GM12801 (cell line): ENCODE data around the gene MSANTD2.

Source experiments
- TF ChIP-seq, protein P1 (sequence below): IDR thresholded peaks from one replicate; pipeline ENCODE4 v1.5.1; 2011; ENCODE audit warnings: control low read depth; ENCODE audit not compliant: insufficient read length; ENCODE audit errors: extremely low read depth

Gene MSANTD2

DNA sequence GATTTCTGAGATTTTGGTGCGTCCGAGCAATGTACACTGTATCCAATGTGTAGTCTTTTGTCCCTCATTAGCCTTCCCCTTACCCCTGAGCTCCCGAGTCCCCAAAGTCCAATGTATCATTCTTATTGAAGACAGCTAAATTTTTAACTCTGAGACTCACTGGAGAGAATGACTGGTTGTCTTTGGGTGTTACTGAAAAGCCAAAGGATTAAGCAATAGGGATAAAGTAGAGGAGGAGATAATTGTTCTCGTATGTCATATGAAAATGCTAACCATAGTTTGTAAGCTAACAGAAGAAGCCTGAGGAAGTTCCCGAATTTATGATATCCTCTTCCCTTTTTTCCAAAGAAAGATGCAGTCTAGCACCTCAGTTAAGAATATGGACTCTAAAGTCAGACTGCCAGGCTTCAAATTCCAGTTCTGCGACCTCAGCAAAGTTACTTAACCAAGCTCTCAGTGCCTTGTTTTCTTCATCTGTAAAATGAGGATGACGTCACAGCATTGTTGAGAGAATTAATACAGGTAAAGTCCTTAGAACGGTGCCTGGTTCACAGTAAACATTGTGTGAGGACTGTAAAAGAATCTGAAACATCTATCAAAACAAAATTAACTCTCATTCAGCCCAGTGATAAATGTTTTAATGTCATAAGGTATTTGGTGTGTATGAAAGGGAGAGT, 1.6 kb upstream of the MSANTD2 start:
- TF ChIP-seq, protein P1, sequence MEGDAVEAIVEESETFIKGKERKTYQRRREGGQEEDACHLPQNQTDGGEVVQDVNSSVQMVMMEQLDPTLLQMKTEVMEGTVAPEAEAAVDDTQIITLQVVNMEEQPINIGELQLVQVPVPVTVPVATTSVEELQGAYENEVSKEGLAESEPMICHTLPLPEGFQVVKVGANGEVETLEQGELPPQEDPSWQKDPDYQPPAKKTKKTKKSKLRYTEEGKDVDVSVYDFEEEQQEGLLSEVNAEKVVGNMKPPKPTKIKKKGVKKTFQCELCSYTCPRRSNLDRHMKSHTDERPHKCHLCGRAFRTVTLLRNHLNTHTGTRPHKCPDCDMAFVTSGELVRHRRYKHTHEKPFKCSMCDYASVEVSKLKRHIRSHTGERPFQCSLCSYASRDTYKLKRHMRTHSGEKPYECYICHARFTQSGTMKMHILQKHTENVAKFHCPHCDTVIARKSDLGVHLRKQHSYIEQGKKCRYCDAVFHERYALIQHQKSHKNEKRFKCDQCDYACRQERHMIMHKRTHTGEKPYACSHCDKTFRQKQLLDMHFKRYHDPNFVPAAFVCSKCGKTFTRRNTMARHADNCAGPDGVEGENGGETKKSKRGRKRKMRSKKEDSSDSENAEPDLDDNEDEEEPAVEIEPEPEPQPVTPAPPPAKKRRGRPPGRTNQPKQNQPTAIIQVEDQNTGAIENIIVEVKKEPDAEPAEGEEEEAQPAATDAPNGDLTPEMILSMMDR = no peak

DNA sequence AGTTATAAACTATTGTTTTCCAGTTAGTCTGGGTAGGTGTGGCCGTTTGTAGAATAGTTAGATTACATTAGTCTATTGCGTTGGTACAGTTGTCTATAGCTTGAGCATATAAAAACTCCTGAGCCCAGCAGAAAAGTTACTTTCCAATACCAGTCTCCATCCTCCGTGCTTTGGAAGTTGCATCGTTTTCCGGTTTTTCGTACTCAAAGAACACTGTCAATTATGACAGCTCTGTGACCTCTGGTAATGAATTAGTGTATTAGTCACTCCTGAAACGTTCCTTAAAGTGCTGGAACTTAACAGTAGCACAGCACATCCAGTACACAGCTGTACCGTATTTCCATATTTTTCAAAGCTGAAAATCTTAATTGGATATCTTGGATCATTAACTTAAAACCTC, 808 bp upstream of the MSANTD2 start:
- TF ChIP-seq, protein P1 = no peak

DNA sequence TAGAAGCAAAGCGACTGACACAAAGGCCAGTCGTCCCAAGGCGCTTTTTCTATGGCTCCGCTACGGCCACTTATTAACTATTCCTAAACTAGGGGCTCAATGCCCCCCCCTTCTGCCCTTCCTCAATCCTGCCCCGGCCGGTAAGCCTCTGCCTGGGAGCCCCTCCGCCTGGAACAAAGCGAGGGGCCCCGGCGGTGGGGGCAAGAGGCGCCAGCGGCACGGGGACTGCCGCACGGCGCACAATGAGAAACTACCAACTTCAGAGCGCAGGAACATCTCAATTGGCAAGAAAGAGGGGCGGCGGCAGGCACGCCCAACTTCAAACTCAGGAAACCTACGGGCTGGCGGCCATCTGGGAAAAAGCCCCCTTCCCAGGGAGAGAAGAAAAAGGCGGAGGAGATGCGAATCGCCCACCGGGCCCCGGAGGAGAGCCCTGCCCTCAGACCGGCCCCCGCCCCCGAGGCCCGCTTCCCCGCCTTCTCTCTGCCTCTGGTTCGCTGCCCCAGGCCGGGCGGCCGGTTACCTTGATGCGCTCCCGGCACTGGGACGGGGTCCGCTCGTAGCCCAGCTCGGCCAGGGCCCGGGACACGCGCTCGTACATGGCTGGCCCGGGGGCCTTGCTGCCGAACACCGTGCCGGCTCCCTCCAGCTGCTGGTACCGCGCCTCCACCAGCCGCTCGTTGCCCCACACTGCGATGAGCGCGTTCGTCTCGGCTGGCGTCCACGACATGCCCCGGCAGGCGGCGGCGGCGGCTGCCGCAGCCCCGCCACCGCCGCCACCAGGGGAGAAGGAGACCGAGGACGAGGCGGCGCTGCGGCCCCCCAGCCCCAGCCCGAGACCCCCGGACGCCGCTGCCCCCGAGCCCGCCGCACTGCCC, 619 bp downstream of the MSANTD2 start:
- TF ChIP-seq, protein P1 = no peak

DNA sequence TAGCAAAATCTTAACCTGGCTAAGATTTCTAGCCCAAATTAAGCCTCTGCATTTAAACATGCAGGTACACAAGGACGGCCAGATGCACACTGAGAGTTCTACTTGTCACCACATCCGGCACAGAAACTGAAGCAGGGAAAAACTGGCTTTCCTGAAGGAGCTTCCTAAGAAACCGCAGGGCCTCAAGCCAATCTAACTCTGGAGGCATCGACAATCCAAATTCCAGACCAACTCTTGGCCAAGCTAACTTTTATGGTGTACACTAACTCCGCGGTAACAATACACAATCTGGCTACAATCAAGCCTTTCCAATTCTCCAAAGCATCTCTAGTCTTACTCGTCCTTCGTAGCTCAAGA, 1.2 kb downstream of the MSANTD2 start:
- TF ChIP-seq, protein P1 = no peak

DNA sequence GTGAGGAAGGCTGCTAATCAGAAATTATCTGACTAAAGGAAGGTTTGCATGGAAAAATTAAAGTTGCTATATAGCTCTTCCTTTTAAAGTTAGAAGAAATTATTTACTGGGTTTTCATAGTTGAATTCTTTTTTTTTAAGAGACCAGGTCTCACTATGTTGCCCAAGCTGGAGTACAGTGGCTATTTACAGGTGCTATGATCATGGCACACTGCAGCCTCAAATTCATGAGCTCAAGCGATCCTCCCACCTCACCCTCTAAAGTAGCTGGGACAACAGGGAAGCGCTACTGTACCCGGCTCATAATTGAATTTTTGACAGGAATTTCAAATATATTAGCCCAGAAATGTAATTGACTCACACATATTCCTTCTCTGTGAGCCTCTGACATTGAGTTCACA, 3.9 kb downstream of the MSANTD2 start:
- TF ChIP-seq, protein P1 = no peak

DNA sequence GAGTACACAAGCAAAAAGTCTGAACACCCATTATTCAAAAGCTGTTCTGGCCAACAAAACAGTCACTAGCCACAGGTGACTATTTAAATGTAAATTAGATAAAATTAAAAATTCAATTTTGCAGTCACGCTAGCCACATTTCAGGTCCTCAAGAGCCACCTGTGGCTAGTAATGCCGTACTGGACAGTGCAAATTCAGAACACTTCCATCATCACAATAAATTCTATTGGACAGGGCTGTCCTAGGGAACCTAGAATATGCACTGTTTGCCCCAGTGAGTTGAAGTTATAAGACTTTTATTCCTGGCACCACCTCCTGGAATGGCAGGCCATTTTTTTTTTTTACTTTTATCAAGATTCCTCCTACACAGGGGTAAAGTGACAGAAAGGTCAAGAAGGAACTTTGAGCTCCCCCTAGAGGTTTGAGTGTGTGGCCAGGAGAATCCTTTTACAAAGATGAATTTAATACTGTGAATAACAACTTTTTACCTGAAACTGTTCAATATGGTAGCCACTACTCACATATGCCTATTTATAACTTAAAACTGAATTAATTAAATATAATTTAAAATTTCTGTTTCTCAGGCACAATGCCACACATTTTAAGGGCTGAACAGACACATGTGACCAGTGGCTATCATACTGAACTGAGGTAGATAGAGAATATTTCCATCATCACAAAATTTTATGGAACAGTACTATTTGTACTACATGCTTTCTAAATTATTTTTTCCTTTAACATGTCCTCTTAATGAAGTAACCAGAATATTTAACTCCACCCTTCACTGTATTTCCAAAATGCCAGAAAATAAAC, 6.5 kb downstream of the MSANTD2 start:
- TF ChIP-seq, protein P1 = no peak
